RWPE1 (cell line): ENCODE results near the gene KRTAP9-8.
"Not testable (repeated sequence)": the region's sequence is repeated elsewhere in the genome, so short reads cannot be mapped to it uniquely, and the experiment has no call there.

ENCODE experiments used
- CTCF ChIA-PET: fragments of 350-600 bp; sonication (Branson Sonifier 250); formaldehyde crosslinking; extraction: SDS; loops from one replicate; lab custom pipeline; 2021; lab: Yijun Ruan, JAX
- POLR2A ChIA-PET: fragments of 400-600 bp; formaldehyde crosslinking; extraction: SDS; loops from one replicate; lab custom pipeline; 2020; ENCODE audit warnings: antibody characterized with exemption; ENCODE audit not compliant: low non-redundant PET; lab: Yijun Ruan, JAX
- DNase-seq: peaks from one replicate; pipeline ENCODE4 v3.0.0; 2012; ENCODE audit warnings: low spot score
- H3K27ac ChIP-seq: fragments of 450-650 bp; 2 replicates; pipeline ENCODE4 v1.5.1; 2017
- CTCF ChIP-seq: fragments of 450-650 bp; conservative IDR thresholded peaks from 2 replicates; pipeline ENCODE4 v1.5.1; 2017; ENCODE audit warnings: low read depth, mild to moderate bottlenecking

The KRTAP9-8 gene

DNA sequence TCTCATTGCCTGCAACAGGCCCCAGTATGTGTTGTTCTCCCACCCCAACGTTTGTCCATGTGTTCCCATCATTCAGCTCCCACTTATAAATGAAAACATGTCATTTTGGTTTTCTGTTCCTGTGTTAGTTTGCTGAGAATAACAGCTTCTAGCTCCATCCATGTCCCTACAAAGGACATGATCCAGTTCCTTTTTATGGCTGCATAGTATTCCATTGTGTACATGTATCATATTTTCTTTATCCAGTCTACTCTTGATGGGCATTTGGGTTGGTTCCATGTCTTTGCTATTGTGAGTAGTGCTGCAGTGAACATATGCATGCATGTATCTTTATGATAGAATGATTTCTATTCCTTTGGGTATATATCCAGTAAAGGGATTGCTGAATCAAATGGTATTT lies 22.1 kb upstream of the KRTAP9-8 start:
- DNase-seq, result no peak
- H3K27ac ChIP-seq, result no peak overlapping the region
- no peak for TF ChIP-seq CTCF
- CTCF ChIA-PET, result interaction anchor here (0.6 kb wide), 1 partner anchor 37 kb away, joined by 5 read pairs; no protein-coding TSS in a partner anchor
- POLR2A ChIA-PET, result no interaction called here

DNA sequence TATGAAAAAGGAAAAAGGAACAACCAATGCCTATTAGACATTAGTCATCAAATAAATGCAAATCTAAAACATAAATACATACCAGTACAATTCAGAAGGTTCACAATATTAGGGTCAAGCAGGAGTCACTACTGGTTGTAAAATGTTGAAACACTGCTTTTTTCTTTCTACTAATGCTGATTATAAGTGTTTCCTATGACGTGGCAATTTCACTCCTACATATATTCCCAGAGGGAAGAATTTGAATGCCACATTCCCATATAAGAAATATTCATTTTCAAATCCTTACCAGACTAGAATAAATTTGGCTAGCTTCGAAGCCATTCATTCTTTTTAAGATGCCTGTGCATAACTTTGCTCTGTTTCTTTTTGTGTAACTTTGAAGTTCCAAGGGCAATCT lies 14.0 kb upstream of the KRTAP9-8 start:
- no peak for DNase-seq
- ChIA-PET POLR2A (no interaction called here), CTCF (no interaction called here)
- no peak overlapping the region for H3K27ac ChIP-seq
- TF ChIP-seq CTCF, result no peak

- DNase-seq, result no peak
Observed at GRCh38 chr17:41226051-41226450, 11.7 kb upstream of the KRTAP9-8 start.

GRCh38 chr17:41226598-41227095 lies 11.2 kb upstream of the KRTAP9-8 start, which contains the start of gene KRTAP9-2:
Gene KRTAP9-2, plus strand, starts transcription at chr17:41226648. Its CDS starts 7 bp downstream, at chr17:41226655.
- H3K27ac ChIP-seq, CTCF ChIA-PET, DNase-seq, POLR2A ChIA-PET: not testable (repeated sequence)

More at GRCh38 chr17:41226051-41226450, 11.7 kb upstream of the KRTAP9-8 start:
- no peak overlapping the region for H3K27ac ChIP-seq
- CTCF ChIA-PET, result no interaction called here
- POLR2A ChIA-PET, result no interaction called here
- no peak for TF ChIP-seq CTCF

DNA sequence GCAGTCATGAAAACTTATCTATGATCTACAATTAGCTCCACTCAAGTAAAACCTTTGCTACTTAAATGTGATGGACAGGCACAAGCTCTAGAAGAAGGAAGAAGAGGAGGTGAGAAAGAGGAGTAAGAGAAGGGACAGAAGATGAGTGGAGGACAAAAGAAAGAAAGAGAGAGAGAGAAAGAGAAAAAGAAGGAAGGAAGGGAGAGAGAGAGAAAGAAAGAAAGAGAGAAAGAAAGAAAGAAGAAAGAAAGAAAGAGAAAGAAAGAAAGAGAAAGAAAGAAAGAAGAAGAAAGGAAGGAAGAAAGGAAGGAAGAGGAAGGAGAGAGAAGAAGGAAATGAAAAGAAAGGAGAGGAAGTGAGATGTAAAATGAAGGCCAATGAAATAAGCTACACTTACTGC lies 7.7 kb upstream of the KRTAP9-8 start:
- H3K27ac ChIP-seq, result no peak overlapping the region
- ChIA-PET CTCF (no interaction called here), POLR2A (no interaction called here)
- TF ChIP-seq CTCF, result no peak
- DNase-seq, result no peak

GRCh38 chr17:41231731-41232130 lies 6.1 kb upstream of the KRTAP9-8 start:
- TF ChIP-seq CTCF, result no peak
- no peak overlapping the region for H3K27ac ChIP-seq
- POLR2A ChIA-PET, result no interaction called here
- CTCF ChIA-PET, result no interaction called here
- no peak for DNase-seq

DNA sequence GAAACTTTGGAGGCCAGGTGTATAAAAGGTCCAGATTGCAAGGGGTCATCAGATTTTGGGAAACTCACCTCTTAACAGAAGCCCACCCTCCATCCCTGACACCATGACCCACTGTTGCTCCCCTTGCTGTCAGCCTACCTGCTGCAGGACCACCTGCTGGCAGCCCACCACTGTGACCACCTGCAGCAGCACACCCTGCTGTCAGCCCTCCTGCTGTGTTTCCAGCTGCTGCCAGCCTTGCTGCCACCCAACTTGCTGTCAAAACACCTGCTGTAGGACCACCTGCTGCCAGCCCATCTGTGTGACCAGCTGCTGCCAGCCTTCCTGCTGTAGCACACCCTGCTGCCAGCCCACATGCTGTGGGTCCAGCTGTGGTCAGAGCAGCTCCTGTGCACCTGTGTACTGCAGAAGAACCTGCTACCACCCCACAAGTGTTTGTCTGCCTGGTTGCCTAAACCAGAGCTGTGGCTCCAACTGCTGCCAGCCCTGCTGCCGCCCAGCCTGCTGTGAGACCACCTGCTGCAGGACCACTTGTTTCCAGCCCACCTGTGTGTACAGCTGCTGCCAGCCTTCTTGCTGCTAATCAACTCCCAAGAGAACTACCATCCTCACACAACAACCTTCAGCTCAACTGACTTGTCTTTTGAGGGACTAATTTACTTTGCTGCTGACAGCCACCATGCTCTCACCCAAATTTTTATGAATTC lies 5.2 kb upstream of the KRTAP9-8 start, which contains the start of gene KRTAP9-3:
TSS of gene KRTAP9-3 (plus strand) at position 51 of the 707 bp plus-strand sequence. CDS start at position 104, 53 bp downstream.
- H3K27ac ChIP-seq, DNase-seq, POLR2A ChIA-PET, CTCF ChIA-PET: not testable (repeated sequence)

DNA sequence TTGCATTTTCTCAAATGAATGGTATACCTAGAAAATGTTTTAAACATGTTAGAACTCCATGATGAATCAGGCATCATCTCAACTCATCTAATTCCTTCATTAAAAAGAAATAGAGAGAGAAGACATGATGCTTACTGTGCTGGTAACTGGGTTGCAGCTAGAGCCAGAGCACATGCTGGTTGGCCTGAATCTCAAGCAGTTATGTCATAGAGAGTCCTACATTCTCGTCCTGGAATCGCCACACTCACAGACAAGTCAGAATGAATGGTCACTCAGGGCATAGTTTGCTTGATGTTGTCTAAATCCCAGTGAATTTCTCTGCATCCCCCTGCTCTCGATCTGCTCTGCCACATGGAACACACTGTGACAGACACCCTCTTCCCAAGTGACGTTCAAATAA lies 683 bp upstream of the KRTAP9-8 start:
- DNase-seq, H3K27ac ChIP-seq, POLR2A ChIA-PET: not testable (repeated sequence)
- CTCF ChIA-PET, result interaction anchor here (0.7 kb wide), 1 partner anchor 251 kb away, joined by 3 read pairs; no protein-coding TSS in a partner anchor

GRCh38 chr17:41246995-41247787 lies 9.4 kb downstream of the KRTAP9-8 start:
- DNase-seq, POLR2A ChIA-PET: not testable (repeated sequence)

GRCh38 chr17:41249637-41250240 lies 11.9 kb downstream of the KRTAP9-8 start, which contains the start of gene KRTAP9-4:
Gene KRTAP9-4, plus strand, starts transcription at chr17:41249687. Its CDS starts 34 bp downstream, at chr17:41249721.
- DNase-seq, H3K27ac ChIP-seq, POLR2A ChIA-PET, CTCF ChIA-PET: not testable (repeated sequence)

More at GRCh38 chr17:41246995-41247787, 9.4 kb downstream of the KRTAP9-8 start:
- CTCF ChIA-PET, result interaction anchor here (0.6 kb wide), 1 partner anchor 39 kb away, joined by 5 read pairs; no protein-coding TSS in a partner anchor
- not testable (repeated sequence) for H3K27ac ChIP-seq
